ENCODE measurements around the gene FMN2.
A peak's percentile ranks its signal among the peaks of the same experiment; 100 is the strongest.

Gene FMN2

GRCh38 chr1:240457203-240457602, 365.5 kb downstream of the FMN2 start:
- no peak for DNase-seq

DNA sequence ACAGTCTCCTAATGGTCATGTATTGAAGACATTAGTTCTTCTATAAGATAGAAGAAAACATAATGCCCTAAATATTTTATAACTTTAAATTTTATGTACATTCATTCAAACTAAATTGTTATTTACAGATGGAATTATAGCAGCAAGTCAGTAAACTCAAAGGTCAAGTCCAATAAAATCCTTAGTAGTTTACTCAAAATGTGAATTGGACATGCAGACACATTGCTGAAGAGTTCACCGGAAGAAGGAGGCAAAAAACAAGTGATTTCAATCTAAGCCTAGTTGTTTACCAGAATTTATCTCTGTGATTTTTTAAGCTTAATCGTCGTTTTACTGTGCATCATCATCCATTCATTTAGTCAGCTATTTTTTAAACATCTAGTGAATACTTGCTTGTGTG, 370.6 kb downstream of the FMN2 start:
- DNase-seq: no peak

GRCh38 chr1:240462766-240463395, 371.2 kb downstream of the FMN2 start:
- no peak for DNase-seq

DNA sequence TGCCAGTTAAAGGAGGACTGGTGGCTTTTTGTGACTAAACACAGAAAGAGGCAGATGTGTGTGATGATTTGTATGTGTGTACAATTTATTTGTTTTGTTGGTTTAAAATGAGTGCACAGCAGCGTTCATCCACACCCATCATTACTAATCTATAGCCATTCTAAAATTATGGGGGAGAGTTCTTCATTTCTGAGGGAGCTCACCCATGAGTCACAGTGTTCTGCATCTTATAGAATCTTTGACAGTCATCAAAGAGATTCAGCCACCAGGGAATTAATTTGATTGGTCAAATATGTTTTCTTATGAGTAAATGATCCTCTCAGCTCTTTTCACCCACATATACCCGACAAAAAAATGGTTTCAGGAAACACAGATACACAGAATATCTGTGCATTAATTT, 372.4 kb downstream of the FMN2 start:
- DNase-seq: peak; percentile 1

DNA sequence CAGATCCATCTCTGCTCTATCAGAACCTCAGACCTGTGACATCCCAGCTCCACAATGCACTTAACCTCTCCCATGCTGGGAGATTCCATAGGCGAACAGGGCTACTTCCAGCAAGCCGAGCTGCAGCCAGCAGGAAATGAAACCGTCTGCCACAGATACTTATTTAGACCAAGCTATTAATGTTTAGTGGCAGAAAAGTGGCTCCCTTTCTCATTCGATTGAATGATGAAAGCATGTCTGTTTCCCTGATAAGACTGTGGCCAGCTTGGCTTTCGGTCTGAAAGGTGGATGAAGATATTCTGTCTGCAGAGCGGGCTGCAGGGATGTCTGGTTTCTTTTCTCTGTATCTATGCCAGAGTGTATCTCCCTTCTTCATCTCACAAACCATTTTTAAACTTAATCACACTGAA, 373.9 kb downstream of the FMN2 start:
- DNase-seq: no peak

DNA sequence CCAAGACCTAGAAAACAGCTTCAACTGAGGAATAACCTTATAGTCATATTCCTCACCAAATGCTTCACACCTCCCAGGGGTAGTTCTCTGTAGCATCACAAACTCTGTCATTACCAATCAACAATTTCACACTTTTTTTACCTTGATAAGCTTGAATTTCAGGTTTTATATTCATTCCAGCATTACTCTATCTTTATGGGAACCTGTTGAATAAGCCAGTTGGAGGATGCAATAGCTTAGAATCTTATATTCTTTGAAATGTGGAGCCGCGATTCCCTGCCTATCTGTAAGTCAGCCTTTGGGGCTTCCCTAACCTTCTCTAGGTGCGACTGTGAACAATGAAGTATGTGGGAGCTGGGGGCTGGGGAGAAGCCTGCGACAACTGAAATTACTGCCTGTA, 374.8 kb downstream of the FMN2 start:
- no peak for DNase-seq

DNA sequence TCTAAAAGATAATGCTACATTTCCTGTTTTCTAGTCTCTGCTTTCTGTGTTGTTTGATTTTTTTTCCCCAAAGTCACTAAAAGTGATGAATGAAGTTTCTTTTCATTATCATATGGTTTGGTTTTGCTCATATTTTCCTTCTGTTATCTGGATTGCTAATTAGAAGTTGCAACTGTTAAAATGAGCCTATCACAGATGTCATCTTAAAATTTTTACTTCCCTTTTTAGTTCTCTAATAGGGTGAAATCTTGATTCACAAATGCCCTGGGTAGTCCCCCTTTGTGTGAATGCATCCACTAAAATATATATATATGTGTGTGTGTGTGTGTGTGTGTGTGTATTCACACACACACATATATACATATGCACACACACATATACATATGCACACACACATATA, 376.2 kb downstream of the FMN2 start:
- DNase-seq: no peak

- DNase-seq: no peak
Measured at GRCh38 chr1:240468656-240469055, 377.0 kb downstream of the FMN2 start.

DNA sequence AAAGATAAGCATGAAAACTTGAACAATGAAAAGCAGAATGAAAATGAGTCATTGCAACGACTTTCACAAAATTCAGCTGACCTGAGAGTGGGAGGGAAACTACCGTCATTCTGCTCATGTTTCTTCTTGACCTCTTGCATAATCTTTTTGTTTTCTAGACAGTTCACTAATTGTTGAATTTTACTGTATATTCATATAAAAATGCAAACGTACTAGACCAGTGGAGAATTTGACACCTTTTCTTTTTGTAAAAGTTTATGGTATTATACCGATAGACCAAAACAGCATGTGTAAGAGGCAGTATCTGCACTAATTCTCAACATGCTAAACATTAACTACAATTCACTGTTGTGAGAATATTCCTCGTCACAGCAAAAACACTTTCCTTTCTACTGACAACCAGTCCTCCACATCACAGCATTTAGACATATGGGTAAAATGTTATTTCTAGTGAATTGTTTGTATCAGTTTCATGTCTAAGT, 382.5 kb downstream of the FMN2 start:
- peak; percentile 22 for DNase-seq

GRCh38 chr1:240475832-240476231, 384.1 kb downstream of the FMN2 start:
- no peak for DNase-seq

- DNase-seq: no peak
Measured at GRCh38 chr1:240478536-240478935, 386.9 kb downstream of the FMN2 start.

- no peak for DNase-seq
Measured at GRCh38 chr1:240484804-240485443, 393.2 kb downstream of the FMN2 start.

DNA sequence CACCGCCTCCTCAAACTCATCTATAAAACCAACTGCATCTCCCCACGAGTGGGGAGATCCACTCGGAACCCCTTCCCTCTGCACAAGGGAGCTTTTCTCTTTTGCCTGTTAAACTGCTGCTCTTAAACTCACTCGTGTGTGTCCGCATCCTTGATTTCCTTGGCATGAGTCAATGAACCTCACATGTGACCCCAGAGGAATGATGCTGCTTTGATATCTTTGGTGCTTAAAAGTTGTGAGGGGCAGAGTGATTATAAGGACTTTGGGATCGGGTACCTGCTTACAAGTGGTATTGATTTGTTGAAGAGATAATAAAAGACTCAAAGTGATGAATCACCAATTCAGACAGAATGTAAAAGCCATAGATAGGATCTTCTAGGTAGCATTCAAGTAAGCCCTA, 394.9 kb downstream of the FMN2 start:
- DNase-seq: no peak

GRCh38 chr1:240487493-240487892, 395.8 kb downstream of the FMN2 start:
- no peak for DNase-seq

DNA sequence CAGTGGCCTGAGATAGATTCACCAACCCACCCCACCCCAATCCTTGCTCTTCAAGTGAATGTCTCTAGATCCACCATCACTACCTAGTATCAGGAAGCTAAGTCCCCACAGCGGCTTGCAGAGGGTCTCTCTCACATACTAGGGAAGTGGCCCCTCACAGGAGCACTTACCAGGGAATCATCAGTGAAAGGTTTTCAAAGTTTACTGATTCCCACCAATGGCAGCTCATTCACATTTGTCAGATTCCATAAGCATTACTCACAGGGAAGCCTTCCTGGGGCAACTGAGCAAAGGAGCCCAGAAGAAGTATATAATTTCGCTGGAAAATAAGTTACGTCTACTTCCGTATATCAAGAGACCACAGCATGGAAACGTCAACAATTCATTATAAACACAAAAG, 399.5 kb downstream of the FMN2 start:
- no peak for DNase-seq

DNA sequence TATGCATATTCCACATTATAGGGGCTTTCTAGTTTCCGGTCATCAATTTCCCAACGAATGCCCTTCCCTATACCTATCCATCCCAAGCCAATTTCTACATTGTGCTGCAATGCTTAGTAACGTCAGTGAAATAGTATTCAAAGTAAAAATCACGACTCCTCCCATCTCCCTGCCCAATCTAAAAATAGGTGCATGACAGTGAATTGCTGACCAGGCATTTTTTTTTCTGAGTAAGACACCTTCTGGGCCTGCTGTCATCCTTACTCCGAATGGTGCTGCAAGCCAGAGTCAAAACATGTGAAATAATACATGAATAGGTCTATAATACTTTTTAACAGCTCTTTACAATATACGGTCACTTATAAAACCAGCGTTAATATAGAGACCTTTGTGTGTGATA, 400.1 kb downstream of the FMN2 start:
- DNase-seq: no peak

DNA sequence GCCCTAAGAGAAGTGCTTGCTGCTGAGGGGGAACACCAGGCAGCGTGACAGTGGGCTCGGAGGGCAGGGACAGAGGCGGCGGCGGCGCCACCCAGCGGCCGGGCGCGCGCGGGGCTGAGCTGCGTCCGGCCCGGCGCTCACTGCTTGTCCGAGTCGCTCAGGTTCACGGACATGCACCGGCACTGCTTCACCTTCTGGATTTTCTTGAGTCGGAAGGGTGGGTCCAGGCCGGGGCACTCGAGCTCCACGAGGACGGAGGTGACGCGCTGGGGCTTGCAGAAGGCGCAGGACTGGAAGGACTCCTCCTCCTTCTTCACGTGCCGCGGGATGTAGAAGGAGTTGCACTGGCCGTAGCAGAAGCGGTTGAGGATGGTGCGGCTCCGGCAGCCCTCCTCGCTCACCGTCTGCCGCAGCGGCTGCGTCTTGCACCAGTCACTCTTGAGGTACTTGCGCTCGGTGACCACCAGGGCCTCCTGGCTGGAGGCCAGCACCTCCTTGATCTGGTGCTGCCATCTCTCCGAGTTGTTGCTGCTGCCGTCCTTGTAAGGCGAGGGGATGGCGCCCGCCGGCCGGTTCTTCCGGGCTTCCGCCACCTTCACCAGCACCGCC, 401.3 kb downstream of the FMN2 start:
- peak; percentile 7 for DNase-seq

DNA sequence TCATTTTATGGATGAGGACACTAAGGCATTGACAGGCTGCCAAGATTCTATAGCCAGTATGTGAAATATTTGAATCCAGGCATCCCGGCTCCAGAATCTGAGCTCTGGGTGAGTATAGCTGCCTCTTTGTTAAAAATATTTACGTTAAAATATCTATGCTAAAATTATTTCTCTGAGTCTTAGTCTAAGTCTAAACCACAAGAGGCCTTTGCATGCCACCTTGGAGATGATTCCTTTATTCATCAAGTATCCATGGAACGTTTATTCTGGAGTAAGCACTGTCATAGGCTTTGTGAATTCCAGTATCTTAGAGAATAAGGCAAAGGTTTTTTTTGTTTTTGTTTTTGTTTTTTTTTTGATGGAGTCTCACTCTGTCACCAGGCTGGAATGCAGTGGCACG, 403.9 kb downstream of the FMN2 start:
- no peak for DNase-seq

- no peak for DNase-seq
Measured at GRCh38 chr1:240496356-240496755, 404.7 kb downstream of the FMN2 start.

DNA sequence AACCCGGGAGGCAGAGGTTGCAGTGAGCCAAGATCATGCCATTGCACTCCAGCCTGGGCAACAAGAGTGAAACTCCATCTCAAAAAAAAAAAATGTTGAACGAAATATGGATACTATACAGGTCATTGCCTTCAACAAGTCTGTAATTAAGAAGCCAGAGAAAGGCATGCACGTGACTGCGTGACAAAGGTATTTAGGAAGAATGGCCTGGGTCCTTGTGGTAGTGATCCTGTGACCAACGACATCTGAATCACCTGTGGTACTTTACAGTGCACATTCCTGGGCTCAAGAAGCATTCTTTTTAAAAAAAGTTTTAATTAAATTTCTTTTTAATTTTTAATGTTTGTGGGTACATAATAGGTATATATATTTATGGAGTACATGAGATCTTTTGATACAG, 405.3 kb downstream of the FMN2 start:
- DNase-seq: no peak

DNA sequence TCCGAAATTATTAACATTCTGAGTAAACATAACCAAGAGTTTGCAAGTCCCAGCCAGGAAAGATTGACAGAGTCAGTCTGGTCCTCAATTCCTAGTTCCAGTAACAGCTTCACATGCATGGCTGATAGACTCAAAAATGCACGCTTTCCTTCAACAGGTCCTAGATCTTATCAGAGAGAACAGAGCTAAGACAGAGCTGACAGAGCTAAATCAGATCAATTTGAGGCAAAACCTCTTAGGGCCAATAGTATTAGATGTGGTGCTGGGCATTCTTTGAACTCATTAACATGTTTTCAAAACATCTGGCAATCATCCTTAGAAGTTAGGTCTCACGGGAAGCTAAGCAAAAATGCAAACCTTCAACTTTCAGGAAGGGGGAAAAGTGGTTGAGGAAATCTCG, 406.2 kb downstream of the FMN2 start:
- DNase-seq: no peak

- DNase-seq: no peak
Measured at GRCh38 chr1:240498335-240498734, 406.7 kb downstream of the FMN2 start.

- DNase-seq: peak; percentile 17
Measured at GRCh38 chr1:240499012-240499411, 407.3 kb downstream of the FMN2 start.

- no peak for DNase-seq
Measured at GRCh38 chr1:240500647-240501046, 409.0 kb downstream of the FMN2 start.

- no peak for DNase-seq
Measured at GRCh38 chr1:240501115-240501514, 409.4 kb downstream of the FMN2 start.
